Neural progenitor cell (in vitro differentiated cells): Measurements from ENCODE around the gene ABRACL. TPM values are rescaled to one million over a fixed set of nuclear protein-coding genes. Genes with fewer than 3 reads are reported as not detected.
A peak's percentile ranks its signal among the peaks of the same experiment; 100 is the strongest.

Experiments
- DNase-seq: peaks from one replicate; pipeline ENCODE4 v3.0.0-alpha.2; 2016; ENCODE audit warnings: low spot score
- H2AFZ ChIP-seq: fragments of 200-600 bp; sonication (generic); replicated peaks from 2 replicates; pipeline ENCODE4 v1.6.1; 2016; ENCODE audit warnings: antibody characterized with exemption
- H3F3A ChIP-seq: fragments of 200-600 bp; sonication (generic); 2 replicates; pipeline ENCODE4 v1.6.1; 2016; ENCODE audit warnings: antibody characterized with exemption, low read depth
- H3K27ac ChIP-seq: fragments of 200-600 bp; sonication (generic); 2 replicates; pipeline ENCODE4 v1.5.1; 2016; ENCODE audit warnings: mild to moderate bottlenecking
- H3K27me3 ChIP-seq: fragments of 200-600 bp; sonication (generic); 2 replicates; pipeline ENCODE4 v1.6.1; 2016; ENCODE audit warnings: mild to moderate bottlenecking, moderate library complexity
- H3K36me3 ChIP-seq: fragments of 200-600 bp; sonication (generic); 2 replicates; pipeline ENCODE4 v1.5.1; 2016
- H3K4me1 ChIP-seq: fragments of 200-600 bp; sonication (generic); 2 replicates; pipeline ENCODE4 v1.6.1; 2016; ENCODE audit warnings: mixed run types
- H3K4me2 ChIP-seq: fragments of 200-600 bp; sonication (generic); 2 replicates; pipeline ENCODE4 v1.6.1; 2016
- H3K4me3 ChIP-seq: fragments of 200-600 bp; sonication (generic); 2 replicates; pipeline ENCODE4 v1.5.1; 2016
- H3K79me2 ChIP-seq: fragments of 200-600 bp; sonication (generic); 2 replicates; pipeline ENCODE4 v1.6.1; 2016; ENCODE audit warnings: low read depth
- H3K9ac ChIP-seq: fragments of 200-600 bp; sonication (generic); 2 replicates; pipeline ENCODE4 v1.6.1; 2016
- H3K9me3 ChIP-seq: fragments of 200-600 bp; sonication (generic); 2 replicates; pipeline ENCODE4 v1.5.1; 2016; ENCODE audit warnings: low read depth
- H4K20me1 ChIP-seq: fragments of 200-600 bp; sonication (generic); 2 replicates; pipeline ENCODE4 v1.6.1; 2016; ENCODE audit warnings: low read depth
- H3K27ac Mint-ChIP-seq: 3 replicates; pipeline ENCODE4 v1.8.0; 2021; ENCODE audit warnings: mixed read lengths
- H3K27me3 Mint-ChIP-seq: 2 replicates; pipeline ENCODE4 v1.8.0; 2022; ENCODE audit warnings: low read depth, mild to moderate bottlenecking, inconsistent platforms, moderate library complexity, mixed read lengths; ENCODE audit not compliant: insufficient read depth
- H3K36me3 Mint-ChIP-seq: 3 replicates; pipeline ENCODE4 v1.8.0; 2021; ENCODE audit warnings: mixed read lengths
- H3K4me1 Mint-ChIP-seq: 3 replicates; pipeline ENCODE4 v1.8.0; 2021; ENCODE audit warnings: mixed read lengths
- H3K4me3 Mint-ChIP-seq: 3 replicates; pipeline ENCODE4 v1.8.0; 2021; ENCODE audit warnings: mild to moderate bottlenecking, moderate library complexity, mixed read lengths
- H3K9me3 Mint-ChIP-seq: 3 replicates; pipeline ENCODE4 v1.8.0; 2020; ENCODE audit warnings: mixed read lengths
- EZH2 ChIP-seq: fragments of 200-600 bp; sonication (generic); IDR thresholded peaks from 2 replicates; pipeline ENCODE4 v1.6.1; 2017; ENCODE audit warnings: antibody characterized with exemption, mild to moderate bottlenecking, moderate library complexity
- EZH2phosphoT487 ChIP-seq: fragments of 200-600 bp; sonication (generic); IDR thresholded peaks from 2 replicates; pipeline ENCODE4 v1.6.1; 2017; ENCODE audit warnings: antibody characterized with exemption
- total RNA-seq: library from RNA; depleted of rRNA; stranded (reverse); fragments of >200 nt; gene quantifications from 2 replicates; pipeline ENCODE4 v1.2.3, GENCODE V29; 2015; ENCODE audit warnings: low replicate concordance
- TF ChIP-seq, protein P1 (sequence below): fragments of 200-600 bp; sonication (generic); IDR thresholded peaks from 2 replicates; pipeline ENCODE4 v1.5.1; 2017; ENCODE audit warnings: antibody characterized with exemption, mild to moderate bottlenecking

The ABRACL gene, protein sequence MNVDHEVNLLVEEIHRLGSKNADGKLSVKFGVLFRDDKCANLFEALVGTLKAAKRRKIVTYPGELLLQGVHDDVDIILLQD
- total RNA-seq: 134 and 242 TPM in 2 replicates

DNA sequence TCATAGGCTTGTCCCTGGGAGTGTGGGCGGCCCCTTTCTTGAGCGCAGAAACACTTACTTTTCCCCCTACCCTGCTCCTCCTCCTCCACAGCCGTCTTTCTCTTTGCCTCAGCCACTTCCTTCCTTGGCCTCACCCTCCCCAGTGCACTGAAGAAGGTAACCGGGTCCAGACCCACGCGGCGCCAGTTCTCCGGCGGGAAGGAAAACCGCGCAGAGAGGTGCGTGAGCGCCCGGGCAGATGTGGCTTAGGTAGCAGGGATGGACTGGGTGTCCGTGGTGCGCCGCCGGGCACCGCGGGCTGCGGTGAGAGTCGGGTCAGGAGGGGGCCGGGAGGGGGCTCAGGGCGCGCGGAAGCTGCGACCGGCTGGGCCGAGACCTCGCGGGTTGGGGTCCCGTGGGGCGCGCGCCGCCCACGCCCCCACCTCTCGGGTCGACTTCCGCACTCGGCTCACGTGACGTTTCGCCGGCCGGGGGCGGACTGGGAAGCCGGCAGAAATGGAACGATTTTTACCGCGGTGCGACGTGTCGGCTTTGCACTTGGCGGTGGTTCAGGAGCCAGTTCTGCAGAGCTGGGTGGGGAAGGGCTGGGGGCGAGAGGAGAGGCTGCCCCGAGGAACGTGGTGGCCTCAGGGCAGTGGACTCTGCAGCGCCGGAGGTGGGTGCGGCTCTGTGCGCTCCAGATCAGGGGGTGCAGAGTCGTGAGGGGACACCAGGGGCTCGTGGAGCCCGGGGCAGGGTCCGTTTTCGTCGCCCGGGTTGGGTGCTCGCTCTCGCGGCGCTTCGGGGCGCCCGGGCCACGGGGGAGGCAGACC, at the start of gene ABRACL:
TSS of gene ABRACL (plus strand) at position 88 of the 812 bp plus-strand sequence. CDS start 5,416 bp downstream, outside the sequence.
- TF ChIP-seq, protein P1, sequence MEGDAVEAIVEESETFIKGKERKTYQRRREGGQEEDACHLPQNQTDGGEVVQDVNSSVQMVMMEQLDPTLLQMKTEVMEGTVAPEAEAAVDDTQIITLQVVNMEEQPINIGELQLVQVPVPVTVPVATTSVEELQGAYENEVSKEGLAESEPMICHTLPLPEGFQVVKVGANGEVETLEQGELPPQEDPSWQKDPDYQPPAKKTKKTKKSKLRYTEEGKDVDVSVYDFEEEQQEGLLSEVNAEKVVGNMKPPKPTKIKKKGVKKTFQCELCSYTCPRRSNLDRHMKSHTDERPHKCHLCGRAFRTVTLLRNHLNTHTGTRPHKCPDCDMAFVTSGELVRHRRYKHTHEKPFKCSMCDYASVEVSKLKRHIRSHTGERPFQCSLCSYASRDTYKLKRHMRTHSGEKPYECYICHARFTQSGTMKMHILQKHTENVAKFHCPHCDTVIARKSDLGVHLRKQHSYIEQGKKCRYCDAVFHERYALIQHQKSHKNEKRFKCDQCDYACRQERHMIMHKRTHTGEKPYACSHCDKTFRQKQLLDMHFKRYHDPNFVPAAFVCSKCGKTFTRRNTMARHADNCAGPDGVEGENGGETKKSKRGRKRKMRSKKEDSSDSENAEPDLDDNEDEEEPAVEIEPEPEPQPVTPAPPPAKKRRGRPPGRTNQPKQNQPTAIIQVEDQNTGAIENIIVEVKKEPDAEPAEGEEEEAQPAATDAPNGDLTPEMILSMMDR: no peak
- TF ChIP-seq EZH2 (peak; percentile 45), EZH2phosphoT487 (no peak)
- H3K27me3 Mint-ChIP-seq: no peaks in the 10 kb centered on the region
- Histone ChIP-seq H3K27me3 (no peaks in the 10 kb centered on the region), H2AFZ (peak within 1 kb of the TSS; percentile 75), H4K20me1 (peaks cover 37% of the 10 kb centered on the region), H3K4me3 (peak within 1 kb of the TSS; percentile 88), H3K4me2 (peak within 1 kb of the TSS; percentile 86), H3K27ac (peak within 1 kb of the TSS; percentile 42), H3F3A (peaks cover 25% of the 10 kb centered on the region), H3K9me3 (no peaks in the 10 kb centered on the region), H3K4me1 (peaks cover 35% of the 10 kb centered on the region), H3K79me2 (peaks cover 60% of the 10 kb centered on the region), H3K9ac (peak within 1 kb of the TSS; percentile 60), H3K36me3 (no peaks in the 10 kb centered on the region)
- H3K9me3 Mint-ChIP-seq: no peaks in the 10 kb centered on the region
- H3K4me3 Mint-ChIP-seq: peak within 1 kb of the TSS; percentile 95
- peaks cover 21% of the 10 kb centered on the region for H3K4me1 Mint-ChIP-seq
- H3K27ac Mint-ChIP-seq: peak within 1 kb of the TSS; percentile 38
- H3K36me3 Mint-ChIP-seq: peaks cover 5% of the 10 kb centered on the region
- peak; percentile 52 for DNase-seq

DNA sequence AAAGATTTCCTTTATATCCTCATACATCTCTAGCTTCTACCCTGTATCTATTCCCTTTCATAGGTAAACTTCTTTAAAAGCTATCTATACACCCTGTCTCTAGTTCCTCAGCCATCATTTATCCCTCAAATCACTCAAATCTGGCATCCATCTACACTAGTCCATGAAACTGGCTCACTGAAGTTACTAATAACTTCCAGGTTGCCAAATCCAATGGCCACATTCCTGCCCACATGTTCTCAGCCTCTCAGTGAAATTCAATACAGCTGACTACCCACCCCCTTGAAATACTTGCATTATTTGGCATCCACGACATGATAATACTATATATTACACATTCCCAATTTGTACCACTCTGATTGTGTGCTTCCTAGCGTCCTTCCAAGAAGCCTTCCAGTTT, 49.2 kb upstream of the ABRACL start:
- DNase-seq: no peak
- no peaks in the 10 kb centered on the region for H3K27me3 Mint-ChIP-seq
- H3K4me3 Mint-ChIP-seq: no peak overlapping the region
- H3K79me2 ChIP-seq: peaks cover 100% of the 10 kb centered on the region
- no peaks in the 10 kb centered on the region for H3K27me3 ChIP-seq
- peaks cover 3% of the 10 kb centered on the region for H3K36me3 Mint-ChIP-seq
- H3K27ac Mint-ChIP-seq: no peak overlapping the region
- H3K4me1 Mint-ChIP-seq: peaks cover 15% of the 10 kb centered on the region
- H3K9me3 Mint-ChIP-seq: no peaks in the 10 kb centered on the region
- H3F3A ChIP-seq: peaks cover 14% of the 10 kb centered on the region
- H3K4me2 ChIP-seq: no peak overlapping the region
- TF ChIP-seq EZH2phosphoT487: no peak
- H3K9me3 ChIP-seq: no peaks in the 10 kb centered on the region
- H3K27ac ChIP-seq: peak overlapping the region; percentile 65
- no peak overlapping the region for H2AFZ ChIP-seq
- H3K9ac ChIP-seq: no peak overlapping the region
- no peaks in the 10 kb centered on the region for H3K36me3 ChIP-seq
- peaks cover 46% of the 10 kb centered on the region for H3K4me1 ChIP-seq
- H4K20me1 ChIP-seq: peaks cover 100% of the 10 kb centered on the region
- H3K4me3 ChIP-seq: no peak overlapping the region

DNA sequence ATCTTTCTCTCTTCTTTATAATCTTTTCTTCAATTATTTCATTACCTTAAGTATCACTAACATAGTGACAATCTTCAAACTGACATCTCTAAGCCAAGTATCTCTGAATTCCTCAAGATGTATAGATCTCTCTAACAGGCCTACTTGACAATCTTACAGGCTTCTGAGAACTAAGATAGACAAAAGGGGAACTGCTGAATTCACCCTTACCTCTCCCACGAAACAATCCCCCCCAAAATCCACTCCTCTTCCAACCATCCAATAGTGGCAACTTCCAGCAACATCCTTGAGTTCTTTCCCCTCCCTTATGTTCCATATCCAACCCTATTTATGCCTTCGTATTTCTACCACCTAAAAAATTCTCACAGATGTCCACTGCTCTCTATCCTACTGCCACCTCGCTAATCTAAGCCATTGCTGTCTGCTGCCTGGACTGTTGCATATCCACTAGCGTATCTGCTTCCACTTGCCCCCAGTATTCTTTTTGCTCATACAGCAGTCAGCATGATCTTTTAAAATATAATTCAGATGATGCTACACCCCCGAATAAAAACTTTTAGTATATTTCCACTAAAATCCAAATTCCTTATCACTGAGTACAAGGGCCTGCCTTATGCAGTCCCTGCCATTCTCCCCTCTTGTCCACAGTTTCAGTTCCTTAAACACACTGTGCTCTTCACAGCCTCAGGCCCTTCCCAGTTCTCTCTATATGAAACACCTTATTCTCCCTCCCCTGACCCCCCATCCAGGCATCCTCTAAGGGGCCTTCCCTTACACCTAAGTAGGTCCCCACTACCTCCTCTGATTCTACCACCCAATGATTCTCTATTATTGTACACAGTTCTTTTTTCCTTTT, 48.5 kb upstream of the ABRACL start:
- no peak overlapping the region for H3K4me3 ChIP-seq
- no peak overlapping the region for H3K4me2 ChIP-seq
- H3K36me3 Mint-ChIP-seq: peaks cover 3% of the 10 kb centered on the region
- peaks cover 100% of the 10 kb centered on the region for H3K79me2 ChIP-seq
- no peak for DNase-seq
- H3K27me3 Mint-ChIP-seq: no peaks in the 10 kb centered on the region
- no peak overlapping the region for H3K27ac Mint-ChIP-seq
- peaks cover 14% of the 10 kb centered on the region for H3F3A ChIP-seq
- peak overlapping the region; percentile 65 for H3K27ac ChIP-seq
- no peaks in the 10 kb centered on the region for H3K36me3 ChIP-seq
- H3K4me3 Mint-ChIP-seq: no peak overlapping the region
- H3K9ac ChIP-seq: no peak overlapping the region
- H4K20me1 ChIP-seq: peaks cover 100% of the 10 kb centered on the region
- H3K4me1 Mint-ChIP-seq: peaks cover 13% of the 10 kb centered on the region
- H2AFZ ChIP-seq: no peak overlapping the region
- H3K9me3 ChIP-seq: no peaks in the 10 kb centered on the region
- no peaks in the 10 kb centered on the region for H3K9me3 Mint-ChIP-seq
- peaks cover 41% of the 10 kb centered on the region for H3K4me1 ChIP-seq
- no peaks in the 10 kb centered on the region for H3K27me3 ChIP-seq
- TF ChIP-seq, protein P1: no peak
- no peak for TF ChIP-seq EZH2
- TF ChIP-seq EZH2phosphoT487: no peak
